GM21390 (cell line): ENCODE results near the gene FRMD7.

ENCODE experiments used
- ATAC-seq: cut with Tn5 transposase; IDR thresholded peaks from one replicate; pipeline ENCODE4 v1.9.1; 2021; ENCODE audit not compliant: unreplicated experiment

FRMD7 gene

DNA sequence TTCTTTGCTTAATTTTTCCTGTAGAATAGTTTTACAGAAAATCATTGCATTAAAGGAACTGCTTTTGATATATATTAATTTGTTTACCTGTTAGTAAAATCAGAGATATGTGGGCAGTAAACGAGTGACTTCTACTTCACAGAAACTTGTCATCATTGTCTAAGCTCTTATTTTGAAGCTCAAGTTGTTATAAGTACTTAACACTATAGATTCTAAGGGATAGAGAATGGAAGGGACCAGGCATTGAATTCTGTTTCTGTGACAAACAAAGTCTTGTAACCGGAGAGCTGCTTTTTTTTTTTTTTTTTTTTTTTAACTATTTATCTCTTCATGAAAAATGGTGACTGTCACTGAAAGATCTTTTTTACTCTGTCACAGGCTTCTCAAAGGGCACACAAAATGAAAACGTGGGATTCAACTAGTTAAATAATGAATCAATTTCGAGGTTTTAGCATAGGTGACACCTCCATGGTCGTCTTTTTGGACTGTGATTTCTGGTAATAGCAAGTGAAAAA lies 90.3 kb downstream of the FRMD7 start:
- no peak for ATAC-seq

- ATAC-seq: no peak
These were observed 93.2 kb downstream of the FRMD7 start for GRCh38 chrX:132034648-132035047.

DNA sequence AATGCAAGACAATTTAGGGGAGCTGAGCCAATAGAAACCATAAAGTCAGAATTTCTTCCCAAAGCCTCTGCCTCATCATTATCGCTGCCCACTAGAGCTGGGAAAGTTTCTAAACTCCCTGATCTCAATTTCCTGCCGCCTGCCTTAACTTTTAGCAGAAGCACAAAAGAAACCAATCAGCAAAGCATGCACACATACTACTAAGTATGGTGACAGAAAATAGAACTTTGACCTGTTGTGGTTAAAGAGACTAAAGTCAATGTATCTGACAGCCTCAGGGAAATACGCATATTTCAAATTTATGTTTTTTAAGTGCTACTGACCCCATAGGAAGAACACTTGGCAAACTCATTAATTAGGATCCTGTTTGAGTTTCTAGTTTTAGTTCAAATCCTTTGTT lies 94.7 kb downstream of the FRMD7 start:
- no peak for ATAC-seq

DNA sequence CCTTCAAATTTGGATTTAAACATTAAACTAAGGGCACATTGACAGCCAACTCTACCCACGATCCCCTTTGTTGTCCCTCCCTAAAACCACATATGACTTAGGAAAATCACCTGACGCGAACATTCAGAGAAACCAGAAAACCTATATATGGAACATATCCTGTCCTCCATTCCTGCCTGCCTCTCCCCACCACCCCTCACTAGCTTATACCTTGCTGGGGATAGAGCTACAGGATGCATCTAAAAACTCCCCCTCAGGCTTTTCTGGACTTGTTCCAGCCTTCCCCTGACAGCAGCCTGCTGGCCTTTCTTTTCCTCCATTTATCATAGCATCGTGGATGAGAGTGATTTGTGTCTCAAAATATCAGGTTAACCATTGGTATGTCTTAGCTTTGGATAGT lies 96.0 kb downstream of the FRMD7 start:
- ATAC-seq: no peak

- no peak for ATAC-seq
These were observed 97.6 kb downstream of the FRMD7 start for GRCh38 chrX:132030264-132030663.
